HAP-1 (cell line): Measurements from ENCODE around the gene ZRSR2.

Source experiments
- DNase-seq, 2 experiments: peaks; one replicate each; pipeline ENCODE4 v3.0.0-alpha.2; 2016 to 2020; ENCODE audit warnings: low spot score in 2 of 2
- H3K27me3 ChIP-seq: fragments of 250-450 bp; sonication (Bioruptor Pico); 2 replicates; pipeline ENCODE4 v1.5.1; 2020; ENCODE audit warnings: low read depth, mild to moderate bottlenecking, moderate library complexity
- H3K36me3 ChIP-seq: fragments of 250-450 bp; sonication (Bioruptor Pico); replicated peaks from 2 replicates; pipeline ENCODE4 v1.5.1; 2020; ENCODE audit warnings: mild to moderate bottlenecking
- H3K4me1 ChIP-seq: fragments of 250-450 bp; sonication (Bioruptor Pico); 2 replicates; pipeline ENCODE4 v1.5.1; 2020; ENCODE audit warnings: mild to moderate bottlenecking
- H3K4me3 ChIP-seq: fragments of 250-450 bp; sonication (Bioruptor Pico); 2 replicates; pipeline ENCODE4 v1.5.1; 2020; ENCODE audit warnings: mild to moderate bottlenecking, moderate library complexity
- H3K9me3 ChIP-seq: fragments of 250-450 bp; sonication (Bioruptor Pico); 2 replicates; pipeline ENCODE4 v1.5.1; 2020; ENCODE audit warnings: mild to moderate bottlenecking, moderate library complexity
- in situ Hi-C: fragments of 300-500 bp; cut with MboI; formaldehyde crosslinking; loops from 3 replicates; pipeline ENCODE4 v1.14.3; 2020; ENCODE audit warnings: low sequenced_read_pairs, inconsistent platforms, mixed read lengths

Gene ZRSR2

GRCh38 chrX:15848576-15848975 lies 58.3 kb downstream of the ZRSR2 start:
- H3K27me3 ChIP-seq = no peaks in the 10 kb centered on the region
- in situ Hi-C loops = no loop called here
- H3K4me1 ChIP-seq = peaks cover 43% of the 10 kb centered on the region
- peaks cover 31% of the 10 kb centered on the region for H3K36me3 ChIP-seq
- no peak overlapping the region for H3K4me3 ChIP-seq
- DNase-seq = peak in 1 of 2 experiments; percentile 59
- H3K9me3 ChIP-seq = no peaks in the 10 kb centered on the region

GRCh38 chrX:15849555-15849954 lies 59.3 kb downstream of the ZRSR2 start:
- no peak overlapping the region for H3K4me3 ChIP-seq
- peaks cover 21% of the 10 kb centered on the region for H3K36me3 ChIP-seq
- H3K9me3 ChIP-seq = no peaks in the 10 kb centered on the region
- peak; percentile 46 to 60 for DNase-seq
- H3K27me3 ChIP-seq = no peaks in the 10 kb centered on the region
- peaks cover 43% of the 10 kb centered on the region for H3K4me1 ChIP-seq
- in situ Hi-C loops = no loop called here

DNA sequence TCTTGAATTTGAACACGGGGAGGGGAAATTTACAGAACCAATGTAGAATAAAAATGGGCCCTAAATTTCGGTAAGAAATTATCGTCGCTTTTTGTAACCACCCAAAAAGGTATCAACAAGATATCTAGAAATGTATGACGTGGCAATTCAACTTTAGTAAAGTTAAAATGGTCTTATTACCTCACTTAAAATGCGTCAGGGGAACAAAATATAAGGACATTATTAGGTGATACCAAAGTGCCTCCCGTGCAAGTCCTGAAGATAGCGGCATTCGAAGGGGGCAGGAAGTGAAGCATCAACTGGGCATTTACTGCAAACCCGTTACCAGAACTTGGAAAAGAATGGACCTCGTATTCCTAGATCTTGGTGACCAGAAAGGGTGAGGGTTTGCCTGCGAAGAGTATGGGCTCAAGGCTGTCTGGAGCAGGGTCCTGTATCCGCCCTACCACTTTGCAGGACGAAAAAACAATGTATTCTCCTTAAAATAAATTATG lies 63.3 kb downstream of the ZRSR2 start:
- Histone ChIP-seq H3K36me3 (0 out of 2 replicates have a peak, but pooled peaks cover 3% of the 10 kb centered on the region), H3K9me3 (no peaks in the 10 kb centered on the region), H3K4me3 (peak overlapping the region; percentile 60), H3K4me1 (peaks cover 35% of the 10 kb centered on the region), H3K27me3 (no peaks in the 10 kb centered on the region)
- in situ Hi-C loops = no loop called here
- peak in 1 of 2 experiments; percentile 10 for DNase-seq

- peak overlapping the region; percentile 60 for H3K4me3 ChIP-seq
- no peaks in the 10 kb centered on the region for H3K9me3 ChIP-seq
- DNase-seq = peak in 1 of 2 experiments; percentile 75
- H3K4me1 ChIP-seq = peaks cover 30% of the 10 kb centered on the region
- in situ Hi-C loops = no loop called here
- 0 out of 2 replicates have a peak, but pooled peaks cover 3% of the 10 kb centered on the region for H3K36me3 ChIP-seq
- no peaks in the 10 kb centered on the region for H3K27me3 ChIP-seq
Measured at GRCh38 chrX:15854080-15854655, 63.9 kb downstream of the ZRSR2 start.

DNA sequence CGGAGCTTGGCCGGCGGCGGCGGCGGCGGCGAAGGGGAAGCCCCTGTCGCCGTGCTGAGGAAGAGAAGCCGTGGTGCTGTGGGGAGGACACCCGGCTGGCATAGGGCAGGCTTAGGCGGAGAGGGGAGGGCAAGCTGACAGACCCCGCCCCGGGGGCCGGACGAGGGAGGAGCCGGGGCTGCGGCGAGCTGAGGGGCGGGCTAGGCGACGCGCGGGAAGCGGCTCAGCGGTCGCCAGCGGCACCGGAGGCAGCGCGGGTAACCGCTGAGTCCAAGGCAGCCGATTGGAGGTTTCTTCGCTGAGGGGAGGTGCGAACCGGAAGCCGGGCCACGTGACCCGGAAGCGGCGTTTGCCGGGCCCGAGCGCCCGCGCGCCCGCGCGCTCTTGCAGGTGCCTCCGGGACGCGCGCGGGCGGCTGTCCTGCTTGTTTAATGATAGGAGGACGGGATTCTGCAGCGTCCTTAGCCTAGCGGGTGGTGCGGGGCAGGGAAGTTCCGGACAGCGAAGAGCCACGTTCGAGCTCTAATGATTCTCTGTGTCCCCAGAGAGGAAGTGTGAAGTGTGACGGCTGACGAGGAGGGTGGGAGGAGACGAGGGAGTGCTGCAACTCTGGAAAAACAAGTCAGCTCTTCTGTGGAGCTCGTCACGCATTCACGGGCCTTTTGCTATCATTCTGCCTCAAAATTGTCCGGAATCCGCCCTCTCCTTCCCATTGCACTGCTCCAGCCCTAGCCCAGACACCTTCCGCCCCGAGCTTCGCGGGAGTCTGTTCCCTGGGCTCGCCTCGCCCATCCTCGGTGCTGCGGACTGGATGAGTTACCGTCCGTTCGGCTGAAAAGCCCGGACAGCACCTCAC lies 64.7 kb downstream of the ZRSR2 start, which contains the start of gene AP1S2:
TSS of gene AP1S2 (minus strand) at position 102 of the 856 bp plus-strand sequence. CDS start 2,289 bp downstream, outside the sequence.
- DNase-seq = peak; percentile 95 to 97
- H3K27me3 ChIP-seq = no peaks in the 10 kb centered on the region
- H3K4me3 ChIP-seq = peak within 1 kb of the TSS; percentile 60
- in situ Hi-C loops = no loop called here
- H3K4me1 ChIP-seq = peaks cover 24% of the 10 kb centered on the region
- 0 out of 2 replicates have a peak, but pooled peaks cover 3% of the 10 kb centered on the region for H3K36me3 ChIP-seq
- H3K9me3 ChIP-seq = no peaks in the 10 kb centered on the region

DNA sequence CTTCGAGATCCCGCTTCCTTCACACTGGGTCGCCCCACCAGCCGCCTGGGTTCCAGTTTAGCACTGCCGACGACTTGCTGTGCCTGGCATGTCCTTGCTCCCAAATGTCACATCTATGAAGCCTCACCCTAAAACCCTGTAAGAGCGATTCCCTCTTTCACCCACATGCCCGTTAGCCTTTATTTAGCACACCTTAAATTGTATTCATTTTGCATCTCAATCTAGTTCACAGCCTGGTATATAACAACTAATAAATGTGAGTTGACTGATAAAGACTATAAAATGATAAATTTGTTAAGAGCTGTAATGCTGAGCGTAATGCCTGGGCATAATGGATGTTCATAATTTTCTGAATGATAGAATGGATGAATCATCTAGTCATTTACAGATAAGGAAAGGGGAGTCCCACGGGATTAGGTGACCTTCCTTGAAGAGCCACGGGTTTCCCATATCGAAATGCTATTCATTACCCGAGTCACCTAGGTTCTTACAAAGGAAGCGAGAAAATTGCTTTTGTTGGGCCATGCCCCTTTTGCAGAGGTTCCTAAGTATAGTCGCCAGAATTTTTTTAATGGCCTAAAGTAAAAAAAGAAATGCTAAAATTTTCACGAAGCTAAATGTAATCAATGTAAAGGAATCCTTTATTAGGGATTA lies 65.4 kb downstream of the ZRSR2 start:
- H3K4me1 ChIP-seq = peaks cover 24% of the 10 kb centered on the region
- H3K27me3 ChIP-seq = no peaks in the 10 kb centered on the region
- 0 out of 2 replicates have a peak, but pooled peaks cover 3% of the 10 kb centered on the region for H3K36me3 ChIP-seq
- no peak for DNase-seq
- H3K4me3 ChIP-seq = peak overlapping the region; percentile 43
- in situ Hi-C loops = no loop called here
- H3K9me3 ChIP-seq = no peaks in the 10 kb centered on the region

DNA sequence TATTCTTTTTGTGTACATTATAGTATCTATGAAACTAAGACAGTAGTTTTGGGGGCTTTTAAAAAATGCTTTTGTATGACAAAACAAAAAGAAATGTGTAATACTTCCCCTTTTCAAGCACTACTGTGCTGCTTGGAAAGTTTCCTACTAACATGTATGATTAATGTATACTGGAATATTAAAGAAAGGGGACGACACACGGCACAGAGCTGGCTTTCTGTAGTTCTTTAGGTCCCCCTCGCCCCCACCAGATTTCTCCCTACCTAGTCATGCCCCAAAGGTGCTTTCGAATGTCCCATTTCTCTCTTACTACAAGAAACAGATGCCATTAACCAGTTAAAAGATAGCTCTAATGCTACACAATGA lies 65.9 kb downstream of the ZRSR2 start:
- no peak for DNase-seq
- in situ Hi-C loops = no loop called here
- Histone ChIP-seq H3K36me3 (0 out of 2 replicates have a peak, but pooled peaks cover 3% of the 10 kb centered on the region), H3K27me3 (no peaks in the 10 kb centered on the region), H3K9me3 (no peaks in the 10 kb centered on the region), H3K4me1 (peaks cover 27% of the 10 kb centered on the region), H3K4me3 (no peak overlapping the region)

DNA sequence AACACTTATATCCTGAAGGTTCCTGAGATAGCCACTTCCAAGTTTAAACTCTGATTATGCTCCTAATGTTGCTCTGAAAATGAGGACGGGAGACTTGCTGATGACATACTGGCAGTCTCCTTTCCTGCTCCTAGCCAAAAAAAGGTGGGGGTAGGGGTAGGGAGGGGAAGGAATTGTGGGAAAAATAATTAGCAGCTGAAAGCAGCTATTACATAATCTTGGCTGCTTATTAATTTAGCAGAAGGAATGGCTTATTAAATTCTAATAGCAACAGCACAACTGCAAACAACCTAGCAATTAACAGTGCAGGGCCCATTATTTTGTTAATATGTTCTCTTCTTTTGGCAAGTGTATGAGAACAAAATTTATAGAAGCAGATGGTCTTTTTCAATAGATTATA lies 66.4 kb downstream of the ZRSR2 start:
- no peak for DNase-seq
- in situ Hi-C loops = no loop called here
- H3K27me3 ChIP-seq = no peaks in the 10 kb centered on the region
- H3K4me1 ChIP-seq = peaks cover 28% of the 10 kb centered on the region
- no peaks in the 10 kb centered on the region for H3K9me3 ChIP-seq
- H3K4me3 ChIP-seq = no peak overlapping the region
- 0 out of 2 replicates have a peak, but pooled peaks cover 3% of the 10 kb centered on the region for H3K36me3 ChIP-seq

- in situ Hi-C loops = no loop called here
- Histone ChIP-seq H3K9me3 (no peaks in the 10 kb centered on the region), H3K36me3 (no peaks in the 10 kb centered on the region), H3K4me3 (no peak overlapping the region), H3K4me1 (peaks cover 18% of the 10 kb centered on the region), H3K27me3 (no peaks in the 10 kb centered on the region)
- no peak for DNase-seq
Measured at GRCh38 chrX:15858051-15858450, 67.8 kb downstream of the ZRSR2 start.

- in situ Hi-C loops = no loop called here
Measured at GRCh38 chrX:15860921-15861320, 70.6 kb downstream of the ZRSR2 start.

DNA sequence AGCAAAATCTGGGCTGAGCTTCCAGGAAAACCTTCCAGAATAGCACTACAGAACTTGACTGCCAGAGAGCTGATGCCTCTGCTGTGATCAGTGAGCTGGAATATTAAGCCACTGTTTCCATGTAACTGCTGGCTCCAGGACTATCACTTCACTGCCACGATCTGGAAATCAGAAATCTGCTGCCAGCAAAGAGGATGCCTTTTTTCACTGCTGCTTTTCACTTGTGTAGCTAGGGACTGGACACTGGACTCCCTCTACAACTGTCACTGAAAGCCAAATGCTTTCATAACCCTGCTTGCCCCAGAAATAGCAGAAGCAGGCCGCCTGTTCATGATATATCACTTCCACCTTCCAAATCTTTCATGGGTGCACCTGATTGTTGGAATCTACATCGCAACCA lies 73.7 kb downstream of the ZRSR2 start:
- Histone ChIP-seq H3K9me3 (no peaks in the 10 kb centered on the region), H3K4me1 (peaks cover 4% of the 10 kb centered on the region; the same call in 1 of the 2 replicates), H3K36me3 (no peaks in the 10 kb centered on the region), H3K27me3 (0 out of 2 replicates have a peak, but pooled peaks cover 2% of the 10 kb centered on the region), H3K4me3 (no peak overlapping the region)
- DNase-seq = no peak
- in situ Hi-C loops = no loop called here

More at GRCh38 chrX:15860921-15861320, 70.6 kb downstream of the ZRSR2 start:
- no peaks in the 10 kb centered on the region for H3K9me3 ChIP-seq
- H3K4me3 ChIP-seq = no peak overlapping the region
- no peak for DNase-seq
- peaks cover 14% of the 10 kb centered on the region for H3K4me1 ChIP-seq
- 0 out of 2 replicates have a peak, but pooled peaks cover 2% of the 10 kb centered on the region for H3K27me3 ChIP-seq
- no peaks in the 10 kb centered on the region for H3K36me3 ChIP-seq

DNA sequence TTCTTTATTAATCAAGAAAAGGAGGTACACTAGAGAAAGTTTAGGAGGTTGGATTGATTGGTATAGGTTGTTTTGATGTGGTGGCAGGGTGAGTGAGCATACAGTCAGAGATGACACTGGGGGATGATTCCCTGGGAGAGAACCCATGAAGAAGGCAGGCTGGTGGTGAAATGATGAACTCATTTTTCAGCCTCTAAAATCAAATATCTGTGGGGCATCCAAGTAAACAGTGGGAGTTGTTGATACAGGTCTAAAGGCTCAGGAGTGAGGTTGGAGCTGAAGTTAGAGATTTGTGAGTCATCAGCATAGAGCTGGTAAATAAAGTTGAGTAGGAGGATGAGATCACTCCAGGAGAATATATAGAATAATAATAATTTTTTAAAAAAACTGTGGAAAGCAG lies 74.3 kb downstream of the ZRSR2 start:
- no peak overlapping the region for H3K4me3 ChIP-seq
- H3K36me3 ChIP-seq = no peaks in the 10 kb centered on the region
- no peaks in the 10 kb centered on the region for H3K9me3 ChIP-seq
- peaks cover 4% of the 10 kb centered on the region; the same call in 1 of the 2 replicates for H3K4me1 ChIP-seq
- in situ Hi-C loops = no loop called here
- DNase-seq = no peak
- H3K27me3 ChIP-seq = 0 out of 2 replicates have a peak, but pooled peaks cover 2% of the 10 kb centered on the region

DNA sequence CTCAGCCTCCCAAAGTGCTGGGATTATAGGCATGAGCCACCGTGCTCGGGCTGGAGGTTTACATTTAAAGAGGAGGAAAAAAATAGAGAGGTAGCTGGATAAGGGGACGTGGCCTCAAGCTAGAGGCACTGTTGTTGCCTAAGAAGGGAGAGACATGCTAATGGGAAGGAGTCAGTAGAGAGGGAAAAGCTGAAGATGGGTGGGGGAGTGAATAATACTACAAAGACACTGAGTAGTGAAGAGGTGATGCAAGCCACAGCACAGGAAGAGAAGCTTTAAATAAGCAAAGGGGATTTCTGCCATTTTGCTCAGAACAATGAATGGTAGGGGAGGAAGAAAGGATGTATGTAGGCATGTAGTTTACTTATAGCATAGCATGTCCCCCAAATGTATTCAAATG lies 75.9 kb downstream of the ZRSR2 start:
- Histone ChIP-seq H3K9me3 (no peaks in the 10 kb centered on the region), H3K36me3 (no peaks in the 10 kb centered on the region), H3K27me3 (0 out of 2 replicates have a peak, but pooled peaks cover 2% of the 10 kb centered on the region), H3K4me3 (no peak overlapping the region), H3K4me1 (peaks cover 2% of the 10 kb centered on the region; the same call in 1 of the 2 replicates)
- no peak for DNase-seq
- in situ Hi-C loops = no loop called here
